Calu3 (cell line): ENCODE results near the gene HBS1L. TPM values are rescaled to one million over a fixed set of nuclear protein-coding genes. Genes with fewer than 3 reads are reported as not detected.

Experiments used
- BruUV-seq: library from RNA; stranded (reverse); fragments of 400-500 nt; replicated peaks from 2 replicates; lab custom pipeline; 2021; lab: Mats Ljungman, UMichigan
- CTCF ChIA-PET: fragments of 300-600 bp; sonication (Branson Sonifier 250); formaldehyde crosslinking; loops from one replicate; lab custom pipeline; 2022; ENCODE audit warnings: antibody characterized with exemption; lab: Charles Lee
- DNase-seq: peaks from one replicate; pipeline ENCODE4 v3.0.0; 2022
- H3K27ac Mint-ChIP-seq: one replicate; pipeline ENCODE4 v1.8.0; 2022; ENCODE audit warnings: mixed read lengths; ENCODE audit not compliant: unreplicated experiment
- H3K27me3 Mint-ChIP-seq: one replicate; pipeline ENCODE4 v1.8.0; 2022; ENCODE audit warnings: mixed read lengths; ENCODE audit not compliant: unreplicated experiment
- H3K36me3 Mint-ChIP-seq: one replicate; pipeline ENCODE4 v1.8.0; 2022; ENCODE audit warnings: mild to moderate bottlenecking, moderate library complexity, mixed read lengths; ENCODE audit not compliant: insufficient read depth, unreplicated experiment
- H3K4me1 Mint-ChIP-seq: one replicate; pipeline ENCODE4 v1.8.0; 2022; ENCODE audit warnings: mild to moderate bottlenecking, low read depth, mixed read lengths; ENCODE audit not compliant: unreplicated experiment
- H3K4me3 Mint-ChIP-seq: one replicate; pipeline ENCODE4 v1.8.0; 2022; ENCODE audit warnings: mild to moderate bottlenecking, low read depth, moderate library complexity, mixed read lengths; ENCODE audit not compliant: unreplicated experiment
- H3K9me3 Mint-ChIP-seq: one replicate; pipeline ENCODE4 v1.8.0; 2022; ENCODE audit warnings: low read depth, mixed read lengths; ENCODE audit not compliant: unreplicated experiment
- intact Hi-C: fragments of 100-400 bp; cut with micrococcal nuclease; formaldehyde crosslinking; loops from one replicate; pipeline ENCODE4 v1.10.0; 2022; ENCODE audit not compliant: unreplicated experiment
- microRNA-seq: library from miRNA; unstranded; fragments of <30 nt; microRNA quantifications from one replicate; pipeline ENCODE4 v1.2.0, GENCODE V29; 2022
- total RNA-seq: library from RNA; stranded (reverse); gene quantifications from 2 replicates; pipeline ENCODE4 v1.2.3, GENCODE V29; 2022
- TF ChIP-seq, protein P1 (sequence below): fragments of 200-600 bp; IDR thresholded peaks from one replicate; pipeline ENCODE4 v1.8.0; 2022; ENCODE audit warnings: antibody characterized with exemption; ENCODE audit not compliant: unreplicated experiment

Gene HBS1L
- total RNA-seq, 1 experiment from 2014 or later: 50.0 TPM

DNA sequence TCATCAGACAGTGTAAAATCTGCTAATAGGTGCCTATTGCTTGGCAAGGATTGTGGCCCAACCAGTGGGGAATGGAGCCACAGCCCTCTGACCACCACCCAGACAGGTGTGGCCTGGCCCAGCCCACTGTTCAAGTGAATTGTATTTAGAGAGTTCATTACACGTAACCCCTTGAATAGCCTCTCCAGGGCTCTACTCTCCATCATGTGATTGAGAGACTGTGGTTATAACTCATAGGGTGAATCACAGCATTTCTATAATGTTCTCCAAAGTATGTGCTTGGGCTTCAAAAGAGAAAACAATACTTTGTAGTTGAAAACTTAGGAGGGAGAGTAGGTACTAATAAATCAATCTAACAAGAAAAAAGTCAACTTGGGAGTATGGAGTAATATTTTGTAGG, 143.1 kb downstream of the HBS1L start:
- CTCF ChIA-PET: no interaction called here

DNA sequence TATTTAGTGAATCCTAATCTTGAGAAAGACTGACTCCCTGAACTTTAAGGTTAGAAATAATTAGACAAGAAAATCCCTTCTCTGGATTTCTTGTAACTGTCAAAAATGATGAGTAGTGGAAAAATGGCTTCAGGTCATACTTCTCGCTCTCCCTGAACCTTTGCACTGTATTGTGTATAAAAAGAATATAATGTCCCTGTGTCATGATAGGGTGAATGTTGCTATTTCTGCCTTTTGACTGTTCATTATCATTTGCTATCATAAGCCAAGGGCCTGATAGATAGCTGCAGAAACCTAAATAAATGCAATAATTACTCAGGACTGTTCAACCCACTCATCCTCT, 144.1 kb downstream of the HBS1L start:
- CTCF ChIA-PET: no interaction called here
- intact Hi-C loops: no loop called here
- H3K4me1 Mint-ChIP-seq: no peaks in the 10 kb centered on the region
- no TSS peak for BruUV-seq
- no peak overlapping the region for H3K4me3 Mint-ChIP-seq
- peaks cover 12% of the 10 kb centered on the region for H3K27me3 Mint-ChIP-seq
- TF ChIP-seq, protein P1, sequence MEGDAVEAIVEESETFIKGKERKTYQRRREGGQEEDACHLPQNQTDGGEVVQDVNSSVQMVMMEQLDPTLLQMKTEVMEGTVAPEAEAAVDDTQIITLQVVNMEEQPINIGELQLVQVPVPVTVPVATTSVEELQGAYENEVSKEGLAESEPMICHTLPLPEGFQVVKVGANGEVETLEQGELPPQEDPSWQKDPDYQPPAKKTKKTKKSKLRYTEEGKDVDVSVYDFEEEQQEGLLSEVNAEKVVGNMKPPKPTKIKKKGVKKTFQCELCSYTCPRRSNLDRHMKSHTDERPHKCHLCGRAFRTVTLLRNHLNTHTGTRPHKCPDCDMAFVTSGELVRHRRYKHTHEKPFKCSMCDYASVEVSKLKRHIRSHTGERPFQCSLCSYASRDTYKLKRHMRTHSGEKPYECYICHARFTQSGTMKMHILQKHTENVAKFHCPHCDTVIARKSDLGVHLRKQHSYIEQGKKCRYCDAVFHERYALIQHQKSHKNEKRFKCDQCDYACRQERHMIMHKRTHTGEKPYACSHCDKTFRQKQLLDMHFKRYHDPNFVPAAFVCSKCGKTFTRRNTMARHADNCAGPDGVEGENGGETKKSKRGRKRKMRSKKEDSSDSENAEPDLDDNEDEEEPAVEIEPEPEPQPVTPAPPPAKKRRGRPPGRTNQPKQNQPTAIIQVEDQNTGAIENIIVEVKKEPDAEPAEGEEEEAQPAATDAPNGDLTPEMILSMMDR: no peak
- no peaks in the 10 kb centered on the region for H3K9me3 Mint-ChIP-seq
- H3K36me3 Mint-ChIP-seq: no peaks in the 10 kb centered on the region
- DNase-seq: no peak
- H3K27ac Mint-ChIP-seq: no peak overlapping the region

More for the DNA sequence above, 143.1 kb downstream of the HBS1L start:
- DNase-seq: no peak
- H3K27ac Mint-ChIP-seq: no peak overlapping the region
- peaks cover 12% of the 10 kb centered on the region for H3K27me3 Mint-ChIP-seq
- TF ChIP-seq, protein P1: no peak
- H3K4me1 Mint-ChIP-seq: no peaks in the 10 kb centered on the region
- BruUV-seq: no TSS peak
- no peak overlapping the region for H3K4me3 Mint-ChIP-seq
- intact Hi-C loops: no loop called here
- H3K36me3 Mint-ChIP-seq: no peaks in the 10 kb centered on the region
- no peaks in the 10 kb centered on the region for H3K9me3 Mint-ChIP-seq

Small RNAs within 50 kb of the gene (microRNA-seq; reads per million reads assigned to microRNA genes)
- 3.2 reads per million for gene MIR3662

Other genes starting within 250 kb of the HBS1L start
- gene ALDH8A1, start 104.7 kb downstream of the HBS1L start, total RNA-seq: 0.68 and 1.5 TPM in 2 replicates
- gene MYB, start 126.5 kb upstream of the HBS1L start, total RNA-seq: 1.5 and 3.1 TPM in 2 replicates